B cell (primary cell): ENCODE measurements around the gene RFC2. TPM values are rescaled to one million over a fixed set of nuclear protein-coding genes. Genes with fewer than 3 reads are reported as not detected.

Experiments
- ATAC-seq: fragments of 200-7000 bp; cut with Tn5 transposase; one replicate; pipeline ENCODE4 v1.10.0; 2021; ENCODE audit warnings: low read depth, mild to moderate bottlenecking, moderate number of reproducible peaks, moderate library complexity
- CTCF ChIA-PET: fragments of 350-600 bp; sonication (Branson Sonifier 250); formaldehyde crosslinking; loops from one replicate; lab custom pipeline; 2021; ENCODE audit warnings: antibody characterized with exemption, inconsistent platforms; lab: Charles Lee
- POLR2A ChIA-PET: fragments of 350-600 bp; sonication (Branson Sonifier 250); formaldehyde crosslinking; loops from one replicate; lab custom pipeline; 2021; ENCODE audit warnings: antibody characterized with exemption; lab: Charles Lee
- DNase-seq: peaks from one replicate; pipeline ENCODE4 v3.0.0; 2013
- H2AFZ ChIP-seq: 2 replicates; pipeline ENCODE4 v1.6.1; 2012; ENCODE audit warnings: mild to moderate bottlenecking, low read depth, low read length; ENCODE audit not compliant: insufficient read depth, poor library complexity, severe bottlenecking
- H3K27ac ChIP-seq, 2 donors: 1 replicate in 1 of 2; 2 replicates in 1 of 2; pipeline ENCODE4 v1.5.1; 2012 to 2013; ENCODE audit warnings: low read length in 2 of 2, mild to moderate bottlenecking in 2 of 2, moderate library complexity in 1 of 2
- H3K27me3 ChIP-seq, 4 experiments: fragments of 200-600 bp in 1 of 4; sonication (generic) in 1 of 4; replicated peaks in 1 of 4; 1 replicate in 2 of 4; 2 replicates in 2 of 4; pipeline versions ENCODE4 v1.6.1 to v1.7.0; 2013 to 2016; ENCODE audit warnings: low read length in 3 of 4, mild to moderate bottlenecking in 2 of 4, mixed read lengths in 1 of 4, moderate library complexity in 1 of 4; ENCODE audit not compliant: insufficient read depth in 4 of 4, control insufficient read depth in 3 of 4; ENCODE audit errors: control extremely low read depth in 1 of 4
- H3K36me3 ChIP-seq, 2 experiments: replicated peaks in 1 of 2; 1 replicate in 1 of 2; 2 replicates in 1 of 2; pipeline versions ENCODE4 v1.6.1 to v1.7.1; 2013; ENCODE audit warnings: low read length in 1 of 2; ENCODE audit not compliant: insufficient read depth in 2 of 2, control insufficient read depth in 1 of 2; ENCODE audit errors: control extremely low read depth in 1 of 2, extremely low read depth in 1 of 2
- H3K4me1 ChIP-seq, 2 donors: fragments of 200-600 bp in 1 of 2; sonication (generic) in 1 of 2; 1 replicate in 1 of 2; 2 replicates in 1 of 2; pipeline versions ENCODE4 v1.5.1 to v1.6.1; 2013 to 2017; ENCODE audit warnings: low read length in 2 of 2; ENCODE audit not compliant: control insufficient read depth in 2 of 2, insufficient read depth in 2 of 2
- H3K4me2 ChIP-seq: replicated peaks from 2 replicates; pipeline ENCODE3; 2012; ENCODE audit warnings: mild to moderate bottlenecking, low read depth, low read length; ENCODE audit not compliant: poor library complexity, severe bottlenecking
- H3K4me3 ChIP-seq, 5 experiments: fragments of 200-600 bp in 1 of 5; sonication (generic) in 1 of 5; 1 replicate in 3 of 5; 2 replicates in 2 of 5; pipeline versions ENCODE4 v1.5.1 to v1.7.0; 2011 to 2016; ENCODE audit warnings: low read length in 4 of 5, mild to moderate bottlenecking in 4 of 5, low read depth in 2 of 5, control low read depth in 1 of 5, moderate library complexity in 1 of 5; ENCODE audit not compliant: insufficient read depth in 1 of 5; ENCODE audit errors: control extremely low read depth in 1 of 5, extremely low read depth in 1 of 5
- H3K79me2 ChIP-seq: fragments of 200-600 bp; sonication (generic); one replicate; pipeline ENCODE4 v1.6.0; 2016; ENCODE audit warnings: low read length; ENCODE audit not compliant: control insufficient read depth, insufficient read depth
- H3K9ac ChIP-seq: fragments of 200-600 bp; sonication (generic); 2 replicates; pipeline ENCODE4 v1.6.1; 2017; ENCODE audit warnings: mild to moderate bottlenecking, low read length, moderate library complexity
- H3K9me3 ChIP-seq, 3 donors: one replicate each; pipeline versions ENCODE4 v1.6.1 to v1.7.1; 2013; ENCODE audit warnings: low read length in 2 of 3; ENCODE audit not compliant: control insufficient read depth in 2 of 3, insufficient read depth in 1 of 3; ENCODE audit errors: control extremely low read depth in 1 of 3
- H4K20me1 ChIP-seq: 2 replicates; pipeline ENCODE4 v1.6.0; 2012; ENCODE audit warnings: mild to moderate bottlenecking, low read length; ENCODE audit not compliant: insufficient read depth, control insufficient read depth, poor library complexity, severe bottlenecking
- H3K27ac Mint-ChIP-seq: one replicate; pipeline ENCODE4 v1.8.0; 2021; ENCODE audit warnings: mixed read lengths
- H3K27me3 Mint-ChIP-seq: one replicate; pipeline ENCODE4 v1.8.0; 2021; ENCODE audit warnings: mixed read lengths
- H3K4me1 Mint-ChIP-seq: one replicate; pipeline ENCODE4 v1.8.0; 2021; ENCODE audit warnings: mixed read lengths
- H3K4me3 Mint-ChIP-seq: one replicate; pipeline ENCODE4 v1.8.0; 2021; ENCODE audit warnings: mixed read lengths
- H3K9me3 Mint-ChIP-seq: one replicate; pipeline ENCODE4 v1.8.0; 2022; ENCODE audit warnings: mixed read lengths; ENCODE audit not compliant: insufficient read depth
- CTCF ChIP-seq: fragments of 200-600 bp; IDR thresholded peaks from one replicate; pipeline ENCODE4 v1.8.0; 2022; ENCODE audit warnings: antibody characterized with exemption, mild to moderate bottlenecking
- EZH2 ChIP-seq: IDR thresholded peaks from 2 replicates; pipeline ENCODE4 v1.6.1; 2012; ENCODE audit warnings: borderline replicate concordance, low read depth, mild to moderate bottlenecking, moderate library complexity, low read length; ENCODE audit not compliant: insufficient read depth, poor library complexity, severe bottlenecking
- WGBS: methylation state at CpG from one replicate; pipeline ENCODE4 v1.1.5; 2013; ENCODE audit warnings: missing lambda C conversion rate; ENCODE audit not compliant: insufficient coverage; 5-methylcytosine and 5-hydroxymethylcytosine counted together
- intact Hi-C: fragments of 100-400 bp; cut with micrococcal nuclease; formaldehyde crosslinking; loops from one replicate; pipeline ENCODE4 v1.10.0; 2022
- polyA plus RNA-seq: library from polyadenylated mRNA; depleted of rRNA; stranded (reverse); fragments of >200 nt; gene quantifications from 2 replicates; pipeline ENCODE4 v1.2.3, GENCODE V29; 2012
- total RNA-seq, 2 donors: library from RNA; stranded (reverse); fragments of 120-200 nt in 1 of 2; gene quantifications; 1 replicate in 1 of 2; 2 replicates in 1 of 2; pipeline versions ENCODE4 v1.2.3 to v1.2.4, GENCODE V29; 2013 to 2022

The RFC2 gene
- total and polyA plus RNA-seq, 2 donors (not counting 1 experiment from before 2014, with no cell fraction given) = 20.2 to 36.4 TPM

DNA sequence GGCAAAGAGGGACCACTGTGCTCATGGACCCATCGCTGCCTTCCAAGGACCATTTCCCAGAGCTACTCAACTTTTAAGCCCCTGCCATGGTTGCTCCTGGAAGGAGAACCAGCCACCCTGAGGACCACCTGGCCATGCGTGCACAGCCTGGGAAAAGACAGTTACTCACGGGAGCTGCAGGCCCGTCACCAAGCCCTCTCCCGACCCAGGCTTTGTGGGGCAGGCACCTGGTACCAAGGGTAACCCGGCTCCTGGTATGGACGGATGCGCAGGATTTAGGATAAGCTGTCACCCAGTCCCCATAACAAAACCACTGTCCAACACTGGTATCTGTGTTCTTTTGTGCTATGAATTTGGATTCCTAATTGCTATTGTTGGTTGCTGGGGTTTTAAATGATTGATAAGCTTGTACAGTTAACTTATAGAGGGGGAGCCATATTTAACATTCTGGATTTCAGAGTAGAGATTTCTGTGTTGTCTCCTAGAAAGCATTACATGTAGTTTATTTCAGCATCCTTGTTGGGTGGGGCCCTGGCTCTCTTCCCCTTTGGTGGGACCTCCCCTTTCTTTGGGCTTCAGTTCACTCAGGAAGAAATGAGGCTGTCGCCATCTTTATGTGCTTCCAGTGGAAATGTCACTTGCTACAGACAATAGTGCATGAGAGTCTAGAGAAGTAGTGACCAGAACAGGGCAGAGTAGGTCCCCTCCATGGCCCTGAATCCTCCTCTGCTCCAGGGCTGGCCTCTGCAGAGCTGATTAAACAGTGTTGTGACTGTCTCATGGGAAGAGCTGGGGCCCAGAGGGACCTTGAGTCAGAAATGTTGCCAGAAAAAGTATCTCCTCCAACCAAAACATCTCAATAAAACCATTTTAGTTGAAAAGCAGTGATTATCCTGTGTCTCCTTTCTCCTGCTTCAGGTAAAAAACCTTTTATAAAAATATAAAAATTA, 25.0 kb downstream of the RFC2 start:
- TF ChIP-seq EZH2 (no peak), CTCF (no peak)
- intact Hi-C loops = no loop called here
- Histone ChIP-seq H3K36me3 (peaks cover 3 to 50% of the 10 kb centered on the region in 2 experiments), H3K27ac (peak overlapping the region; percentile 83 to 92), H3K9ac (no peak overlapping the region), H3K27me3 (no peaks in the 10 kb centered on the region), H3K4me2 (peak overlapping the region; percentile 48), H4K20me1 (peaks cover 12% of the 10 kb centered on the region), H3K4me3 (no peak overlapping the region), H3K4me1 (peaks cover 52 to 73% of the 10 kb centered on the region in 2 donors), H2AFZ (no peak overlapping the region), H3K79me2 (peaks cover 6% of the 10 kb centered on the region), H3K9me3 (peaks cover 0 to 8% (median 0%) of the 10 kb centered on the region in 3 donors)
- Mint-ChIP-seq H3K27me3 (no peaks in the 10 kb centered on the region), H3K27ac (peak overlapping the region; percentile 91), H3K4me1 (peaks cover 53% of the 10 kb centered on the region), H3K9me3 (no peaks in the 10 kb centered on the region), H3K4me3 (peak overlapping the region; percentile 61)
- no peak for ATAC-seq
- ChIA-PET CTCF (interaction anchor here (4.1 to 5.4 kb wide), 2 partner anchors 23 to 172 kb away, joined by 18 to 55 read pairs; no protein-coding TSS in a partner anchor), POLR2A (interaction anchor here (0.5 to 4.0 kb wide), 7 partner anchors 12 to 41 kb away, joined by 3 to 19 read pairs (median 4); no protein-coding TSS in a partner anchor)
- 79% methylated on average over 6 of the region's 9 CpGs for WGBS
- no peak for DNase-seq
